DND-41 (cell line): ENCODE results near the gene SLC26A6.

Experiments used
- CTCF ChIP-seq: IDR thresholded peaks from 2 replicates; pipeline ENCODE4 v1.5.1; 2012; ENCODE audit warnings: borderline replicate concordance, low read length, moderate library complexity, mild to moderate bottlenecking; ENCODE audit not compliant: poor library complexity, severe bottlenecking; ENCODE audit errors: extremely low read depth
- EZH2 ChIP-seq: IDR thresholded peaks from 3 replicates; pipeline ENCODE4 v1.6.1; 2012; ENCODE audit warnings: borderline replicate concordance, low read depth, mild to moderate bottlenecking, moderate library complexity, low read length, inconsistent platforms; ENCODE audit not compliant: severe bottlenecking

GRCh38 chr3:48681974-48682610 lies 46.8 kb upstream of the SLC26A6 start:
- TF ChIP-seq CTCF (no peak), EZH2 (no peak)
